Gastrocnemius medialis (tissue), 4 donors: Measurements from ENCODE around the gene SDK2.

ENCODE experiments used
- CTCF ChIP-seq, 5 experiments: fragments of 450-650 bp in 3 of 5; fragments of 200-600 bp in 2 of 5; sonication (generic) in 2 of 5; IDR thresholded peaks in 4 of 5; conservative IDR thresholded peaks in 1 of 5; 1 replicate in 4 of 5; 2 replicates in 1 of 5; pipeline ENCODE4 v1.5.1; 2016 to 2019; ENCODE audit warnings: antibody characterized with exemption in 5 of 5, mild to moderate bottlenecking in 3 of 5, moderate library complexity in 3 of 5
- POLR2A ChIP-seq, 2 donors: fragments of 450-650 bp; IDR thresholded peaks; one replicate each; pipeline ENCODE4 v1.6.1; 2017; ENCODE audit warnings: antibody characterized with exemption in 2 of 2, mild to moderate bottlenecking in 2 of 2, moderate library complexity in 2 of 2

- TF ChIP-seq CTCF (IDR thresholded peaks at IDR 0.05 in 4 of 5, conservative IDR thresholded peaks at IDR 0.05 in 1 of 5) (no peak), POLR2A (IDR thresholded peaks at IDR 0.05) (no peak)
Measured at GRCh38 chr17:73462823-73463222, 181.4 kb downstream of the SDK2 start.
